Right lung (tissue), 5 donors: ENCODE measurements around the gene UBE2U. TPM values are rescaled to one million over a fixed set of nuclear protein-coding genes. Genes with fewer than 3 reads are reported as not detected.
"Not testable (repeated sequence)": the region's sequence is repeated elsewhere in the genome, so short reads cannot be mapped to it uniquely, and the experiment has no call there.

Experiments
- DNase-seq, 2 donors: peaks; one replicate each; pipeline ENCODE4 v3.0.0-alpha.2; 2013
- polyA plus RNA-seq, 5 donors: library from polyadenylated mRNA; unstranded; fragments of 120-200 nt; gene quantifications; one replicate each; pipeline versions ENCODE4 v1.2.1 to v1.2.3, GENCODE V29; 2013; ENCODE audit warnings: inconsistent platforms in 1 of 5, low replicate concordance in 1 of 5; ENCODE audit not compliant: insufficient read length in 5 of 5, insufficient read depth in 1 of 5

Gene UBE2U
- polyA plus RNA-seq, 5 donors, result 0.13 to 0.68 (median 0.60) TPM; not detected in 2

GRCh38 chr1:64239519-64239918 lies 36.1 kb downstream of the UBE2U start:
- DNase-seq, result not testable (repeated sequence)

GRCh38 chr1:64240206-64240605 lies 36.8 kb downstream of the UBE2U start:
- DNase-seq, result no peak

GRCh38 chr1:64241069-64241468 lies 37.6 kb downstream of the UBE2U start:
- no peak for DNase-seq

- DNase-seq, result no peak
These were observed 39.7 kb downstream of the UBE2U start for GRCh38 chr1:64242895-64243756.

- no peak for DNase-seq
These were observed 40.3 kb downstream of the UBE2U start for GRCh38 chr1:64243757-64244080.

- DNase-seq, result no peak
These were observed 42.1 kb downstream of the UBE2U start for GRCh38 chr1:64245495-64245894.

GRCh38 chr1:64246294-64246917 lies 43.0 kb downstream of the UBE2U start:
- DNase-seq, result no peak

GRCh38 chr1:64248065-64248464 lies 44.6 kb downstream of the UBE2U start:
- no peak for DNase-seq

GRCh38 chr1:64250472-64250871 lies 47.0 kb downstream of the UBE2U start:
- not testable (repeated sequence) for DNase-seq

- DNase-seq, result no peak
These were observed 48.5 kb downstream of the UBE2U start for GRCh38 chr1:64251971-64252370.

GRCh38 chr1:64257233-64257632 lies 53.8 kb downstream of the UBE2U start:
- DNase-seq, result not testable (repeated sequence)

- not testable (repeated sequence) for DNase-seq
These were observed 55.0 kb downstream of the UBE2U start for GRCh38 chr1:64258444-64258843.

GRCh38 chr1:64263335-64263734 lies 59.9 kb downstream of the UBE2U start:
- no peak for DNase-seq

- no peak for DNase-seq
These were observed 60.4 kb downstream of the UBE2U start for GRCh38 chr1:64263856-64264255.

- no peak for DNase-seq
These were observed 61.7 kb downstream of the UBE2U start for GRCh38 chr1:64265141-64265540.

- DNase-seq, result peak; percentile 67 to 69
These were observed 63.6 kb downstream of the UBE2U start for GRCh38 chr1:64266991-64267390.

- DNase-seq, result peak; percentile 76 to 84
These were observed 65.5 kb downstream of the UBE2U start for GRCh38 chr1:64268653-64269557.

GRCh38 chr1:64269558-64269884 lies 66.1 kb downstream of the UBE2U start:
- DNase-seq, result no peak

GRCh38 chr1:64280001-64280400 lies 76.6 kb downstream of the UBE2U start:
- no peak for DNase-seq

- peak; percentile 54 to 72 for DNase-seq
These were observed 78.9 kb downstream of the UBE2U start for GRCh38 chr1:64282351-64282750.

- no peak for DNase-seq
These were observed 83.6 kb downstream of the UBE2U start for GRCh38 chr1:64287071-64287470.

GRCh38 chr1:64290420-64290819 lies 87.0 kb downstream of the UBE2U start:
- no peak for DNase-seq
